Natural killer cell treated with Interleukin-12 subunit alpha and Interleukin-12 subunit beta and Interleukin-15 and Interleukin-18, amount 100 ng/mL, for 72 hours (primary cell): Measurements from ENCODE around the gene ALPK3. TPM values are rescaled to one million over a fixed set of nuclear protein-coding genes. Genes with fewer than 3 reads are reported as not detected.

ENCODE experiments used
- ATAC-seq, 2 donors: fragments of 150-1000 bp; cut with Tn5 transposase in 1 of 2; sonication (Bioruptor Pico), chemical (Tn5 transposase) in 1 of 2; 2 replicates each; pipeline ENCODE4 v1.10.0; 2021
- DNase-seq: peaks from one replicate; pipeline ENCODE4 v3.0.0; 2022; ENCODE audit warnings: low spot score
- H3K27ac Mint-ChIP-seq, 2 donors: 1 replicate in 1 of 2; 2 replicates in 1 of 2; pipeline ENCODE4 v1.8.0; 2022; ENCODE audit warnings: mixed read lengths in 2 of 2, mild to moderate bottlenecking in 1 of 2, moderate library complexity in 1 of 2
- H3K27me3 Mint-ChIP-seq, 2 donors: 1 replicate in 1 of 2; 2 replicates in 1 of 2; pipeline ENCODE4 v1.8.0; 2022; ENCODE audit warnings: mixed read lengths in 2 of 2
- H3K36me3 Mint-ChIP-seq: one replicate; pipeline ENCODE4 v1.8.0; 2022; ENCODE audit warnings: mixed read lengths
- H3K4me1 Mint-ChIP-seq, 2 donors: 1 replicate in 1 of 2; 2 replicates in 1 of 2; pipeline ENCODE4 v1.8.0; 2022; ENCODE audit warnings: low read depth in 2 of 2, mixed read lengths in 2 of 2, mild to moderate bottlenecking in 1 of 2
- H3K4me3 Mint-ChIP-seq: one replicate; pipeline ENCODE4 v1.8.0; 2022; ENCODE audit warnings: mixed read lengths
- H3K9me3 Mint-ChIP-seq: 2 replicates; pipeline ENCODE4 v1.8.0; 2022; ENCODE audit warnings: mixed read lengths
- total RNA-seq, 2 donors: library from RNA; stranded (reverse); gene quantifications; one replicate each; pipeline ENCODE4 v1.2.3, GENCODE V29; 2022

The ALPK3 gene
- total RNA-seq, 2 donors from 2014 or later, result 0.43 to 0.67 TPM

DNA sequence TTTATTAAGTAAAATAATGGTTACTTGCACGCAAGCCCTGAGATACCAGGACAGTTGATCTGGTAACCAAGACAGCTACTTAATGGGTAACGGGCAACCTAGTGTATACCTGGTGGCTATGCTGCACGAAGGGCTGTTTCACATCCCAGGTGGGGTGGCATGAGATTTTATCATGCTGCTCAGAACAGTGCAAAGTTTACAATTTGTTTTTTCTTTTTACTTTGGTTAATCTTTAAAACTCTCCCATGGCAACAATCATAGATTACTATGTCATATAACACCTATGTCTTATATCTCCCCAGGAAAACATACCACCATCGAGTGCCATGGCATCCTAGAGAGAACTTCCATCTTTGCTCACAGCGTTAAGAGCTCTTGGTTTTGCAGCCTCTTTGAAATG, 35.1 kb downstream of the ALPK3 start:
- no peak for DNase-seq
- Mint-ChIP-seq H3K27ac (no peak overlapping the region), H3K4me1 (no peaks in the 10 kb centered on the region), H3K9me3 (peaks cover under 1% of the 10 kb centered on the region), H3K36me3 (peaks cover 2% of the 10 kb centered on the region), H3K4me3 (no peak overlapping the region), H3K27me3 (peaks cover 0 to 2% of the 10 kb centered on the region in 2 donors)
- no peak for ATAC-seq

DNA sequence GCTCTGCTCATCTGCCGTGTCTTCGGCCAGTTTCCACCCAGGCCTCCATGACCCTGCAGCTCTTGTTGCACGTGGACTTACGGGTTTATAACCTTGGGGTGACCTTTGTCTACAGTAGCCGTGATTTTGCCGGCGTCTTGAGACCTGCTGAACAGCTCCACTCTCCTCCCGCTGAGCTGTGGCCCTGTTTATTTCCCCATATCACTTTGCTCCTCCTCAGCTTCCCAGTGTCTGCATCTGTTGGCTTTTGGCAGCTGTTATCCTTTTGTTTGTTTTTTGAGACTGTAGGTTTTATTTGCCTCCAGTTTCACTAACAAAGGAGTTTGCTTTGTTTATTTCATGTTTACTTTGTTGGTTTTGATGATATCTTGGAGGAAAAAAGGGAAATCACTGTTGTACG, 38.0 kb downstream of the ALPK3 start:
- Mint-ChIP-seq H3K27ac (no peak overlapping the region), H3K4me3 (no peak overlapping the region), H3K27me3 (no peaks in the 10 kb centered on the region), H3K4me1 (no peaks in the 10 kb centered on the region), H3K36me3 (no peaks in the 10 kb centered on the region), H3K9me3 (no peaks in the 10 kb centered on the region)
- ATAC-seq (no peak), DNase-seq (no peak)

DNA sequence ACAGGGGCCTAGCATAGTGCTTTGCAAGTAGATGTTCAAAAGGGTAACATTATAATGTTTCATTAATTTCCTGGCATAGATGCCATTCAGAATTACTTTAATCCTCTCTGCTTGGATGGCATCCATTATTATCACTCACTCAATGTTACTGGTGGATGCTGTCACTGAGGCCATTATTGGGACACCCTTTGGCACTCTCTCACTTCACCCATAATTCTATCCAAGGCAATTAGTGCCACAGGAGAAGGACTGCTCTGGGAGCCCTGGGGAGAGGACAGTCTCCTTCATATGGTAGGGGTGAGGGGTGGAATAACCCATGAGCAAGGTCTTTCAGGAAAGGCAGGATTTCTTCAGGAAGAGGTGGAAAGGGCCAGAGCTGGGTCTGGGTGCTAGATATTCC, 38.6 kb downstream of the ALPK3 start:
- H3K4me1 Mint-ChIP-seq, result no peaks in the 10 kb centered on the region
- ATAC-seq, result no peak
- no peak overlapping the region for H3K4me3 Mint-ChIP-seq
- no peaks in the 10 kb centered on the region for H3K36me3 Mint-ChIP-seq
- no peaks in the 10 kb centered on the region for H3K27me3 Mint-ChIP-seq
- H3K9me3 Mint-ChIP-seq, result no peaks in the 10 kb centered on the region
- DNase-seq, result no peak
- H3K27ac Mint-ChIP-seq, result no peak overlapping the region

DNA sequence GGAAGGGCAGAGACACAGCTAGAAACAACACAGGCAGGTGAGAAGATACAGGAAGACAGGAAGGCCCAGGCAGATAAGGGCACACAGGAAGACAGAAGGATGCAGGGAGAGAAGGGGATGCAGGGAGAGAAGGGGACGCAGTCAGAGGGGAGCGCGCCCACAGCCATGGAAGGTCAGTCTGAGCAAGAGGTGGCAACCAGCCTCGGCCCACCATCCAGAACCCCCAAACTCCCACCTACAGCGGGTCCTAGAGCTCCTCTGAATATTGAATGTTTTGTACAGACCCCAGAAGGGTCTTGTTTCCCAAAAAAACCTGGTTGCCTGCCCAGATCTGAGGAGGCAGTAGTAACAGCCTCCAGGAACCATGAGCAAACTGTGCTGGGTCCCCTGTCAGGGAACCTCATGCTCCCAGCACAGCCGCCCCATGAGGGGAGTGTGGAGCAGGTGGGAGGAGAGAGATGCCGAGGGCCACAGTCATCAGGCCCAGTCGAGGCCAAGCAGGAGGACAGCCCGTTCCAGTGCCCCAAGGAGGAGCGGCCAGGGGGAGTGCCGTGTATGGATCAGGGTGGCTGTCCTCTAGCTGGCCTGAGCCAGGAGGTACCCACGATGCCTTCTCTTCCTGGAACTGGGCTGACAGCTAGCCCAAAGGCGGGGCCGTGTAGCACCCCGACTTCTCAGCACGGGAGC, 39.7 kb downstream of the ALPK3 start:
- Mint-ChIP-seq H3K9me3 (no peaks in the 10 kb centered on the region), H3K4me1 (no peaks in the 10 kb centered on the region), H3K36me3 (no peaks in the 10 kb centered on the region), H3K27me3 (no peaks in the 10 kb centered on the region), H3K27ac (no peak overlapping the region), H3K4me3 (no peak overlapping the region)
- ATAC-seq (peak; percentile 22 to 24), DNase-seq (no peak)

- no peak overlapping the region for H3K27ac Mint-ChIP-seq
- no peaks in the 10 kb centered on the region for H3K27me3 Mint-ChIP-seq
- no peak overlapping the region for H3K4me3 Mint-ChIP-seq
- no peaks in the 10 kb centered on the region for H3K36me3 Mint-ChIP-seq
- DNase-seq, result no peak
- no peaks in the 10 kb centered on the region for H3K4me1 Mint-ChIP-seq
- ATAC-seq, result peak; percentile 14 to 41
- no peaks in the 10 kb centered on the region for H3K9me3 Mint-ChIP-seq
Measured at GRCh38 chr15:84857418-84858004, 40.4 kb downstream of the ALPK3 start.

DNA sequence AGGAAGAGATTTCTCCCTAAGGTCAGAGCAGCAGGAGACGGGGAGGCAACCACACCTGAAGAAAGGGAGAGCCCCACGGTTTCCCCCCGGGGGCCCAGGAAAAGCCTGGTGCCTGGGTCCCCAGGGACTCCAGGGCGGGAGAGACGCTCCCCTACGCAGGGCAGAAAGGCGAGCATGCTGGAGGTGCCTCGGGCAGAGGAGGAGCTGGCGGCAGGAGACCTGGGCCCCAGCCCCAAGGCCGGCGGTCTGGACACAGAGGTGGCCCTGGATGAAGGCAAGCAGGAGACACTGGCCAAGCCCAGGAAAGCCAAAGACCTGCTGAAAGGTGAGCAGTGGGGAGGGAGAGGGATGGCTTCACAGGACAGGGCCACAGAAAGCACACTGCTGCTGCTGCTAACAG, 41.1 kb downstream of the ALPK3 start:
- Mint-ChIP-seq H3K36me3 (no peaks in the 10 kb centered on the region), H3K9me3 (no peaks in the 10 kb centered on the region), H3K27ac (no peak overlapping the region), H3K4me1 (no peaks in the 10 kb centered on the region), H3K4me3 (no peak overlapping the region), H3K27me3 (no peaks in the 10 kb centered on the region)
- ATAC-seq, result no peak
- no peak for DNase-seq

DNA sequence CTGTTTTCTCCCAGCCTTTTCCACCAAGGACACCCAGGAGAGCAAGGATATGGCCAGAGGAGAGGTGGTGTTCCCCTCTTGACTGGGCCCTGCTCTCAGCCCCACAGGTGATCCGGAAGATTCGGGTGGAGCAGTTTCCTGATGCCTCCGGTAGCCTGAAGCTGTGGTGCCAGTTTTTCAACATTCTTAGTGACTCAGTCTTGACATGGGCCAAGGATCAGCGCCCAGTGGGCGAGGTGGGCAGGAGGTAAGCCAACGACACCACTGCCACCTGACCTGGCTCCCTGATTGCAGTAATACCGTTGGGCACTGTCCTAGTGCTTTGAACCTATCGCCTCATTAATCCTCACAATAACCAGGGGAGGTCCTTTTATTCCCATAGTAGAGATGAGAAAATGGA, 42.0 kb downstream of the ALPK3 start:
- ATAC-seq (no peak), DNase-seq (no peak)
- Mint-ChIP-seq H3K4me1 (no peaks in the 10 kb centered on the region), H3K36me3 (no peaks in the 10 kb centered on the region), H3K9me3 (no peaks in the 10 kb centered on the region), H3K27ac (no peak overlapping the region), H3K4me3 (no peak overlapping the region), H3K27me3 (no peaks in the 10 kb centered on the region)

DNA sequence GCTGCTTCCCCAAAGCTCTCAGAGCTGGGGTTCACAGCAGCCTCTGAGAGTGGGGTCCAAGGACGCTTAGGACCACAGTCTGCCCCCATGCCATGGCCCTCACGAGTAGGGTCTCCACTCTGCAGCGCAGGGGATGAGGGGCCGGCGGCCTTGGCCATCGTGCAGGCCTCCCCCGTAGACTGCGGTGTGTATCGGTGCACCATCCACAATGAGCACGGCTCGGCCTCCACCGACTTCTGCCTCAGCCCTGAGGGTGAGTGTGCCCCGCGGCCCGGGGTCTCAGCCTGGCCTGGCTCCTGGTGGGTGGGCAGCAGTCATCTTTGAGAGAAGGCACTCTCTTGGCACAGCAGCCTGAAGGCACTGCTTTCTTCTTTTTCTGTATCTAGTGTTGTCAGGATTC, 42.5 kb downstream of the ALPK3 start:
- no peak overlapping the region for H3K4me3 Mint-ChIP-seq
- ATAC-seq (peak; percentile 13 to 15), DNase-seq (no peak)
- H3K27ac Mint-ChIP-seq, result no peak overlapping the region
- H3K27me3 Mint-ChIP-seq, result no peaks in the 10 kb centered on the region
- H3K9me3 Mint-ChIP-seq, result no peaks in the 10 kb centered on the region
- no peaks in the 10 kb centered on the region for H3K36me3 Mint-ChIP-seq
- no peaks in the 10 kb centered on the region for H3K4me1 Mint-ChIP-seq

DNA sequence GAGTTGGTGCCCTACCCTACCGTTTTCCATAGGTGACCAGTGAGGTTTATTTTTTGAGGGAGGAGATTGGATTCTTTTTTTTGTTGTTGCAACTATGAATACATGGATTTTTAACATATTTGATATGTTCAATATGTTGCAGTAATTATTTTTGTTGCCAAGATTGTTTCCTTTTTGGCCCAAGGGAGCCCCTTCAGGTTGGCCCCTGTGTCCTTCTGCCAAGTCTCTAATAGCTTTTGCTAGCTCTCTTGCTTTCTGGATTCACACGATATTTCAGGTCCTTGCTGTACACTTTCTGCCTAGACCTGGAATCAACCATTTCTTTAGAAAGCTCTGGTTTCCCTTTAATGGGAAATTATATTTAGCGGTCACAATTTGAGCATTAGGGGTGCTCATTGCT, 44.6 kb downstream of the ALPK3 start:
- no peak for DNase-seq
- no peaks in the 10 kb centered on the region for H3K9me3 Mint-ChIP-seq
- no peak for ATAC-seq
- no peaks in the 10 kb centered on the region for H3K36me3 Mint-ChIP-seq
- no peak overlapping the region for H3K4me3 Mint-ChIP-seq
- no peaks in the 10 kb centered on the region for H3K27me3 Mint-ChIP-seq
- H3K4me1 Mint-ChIP-seq, result no peaks in the 10 kb centered on the region
- no peak overlapping the region for H3K27ac Mint-ChIP-seq

DNA sequence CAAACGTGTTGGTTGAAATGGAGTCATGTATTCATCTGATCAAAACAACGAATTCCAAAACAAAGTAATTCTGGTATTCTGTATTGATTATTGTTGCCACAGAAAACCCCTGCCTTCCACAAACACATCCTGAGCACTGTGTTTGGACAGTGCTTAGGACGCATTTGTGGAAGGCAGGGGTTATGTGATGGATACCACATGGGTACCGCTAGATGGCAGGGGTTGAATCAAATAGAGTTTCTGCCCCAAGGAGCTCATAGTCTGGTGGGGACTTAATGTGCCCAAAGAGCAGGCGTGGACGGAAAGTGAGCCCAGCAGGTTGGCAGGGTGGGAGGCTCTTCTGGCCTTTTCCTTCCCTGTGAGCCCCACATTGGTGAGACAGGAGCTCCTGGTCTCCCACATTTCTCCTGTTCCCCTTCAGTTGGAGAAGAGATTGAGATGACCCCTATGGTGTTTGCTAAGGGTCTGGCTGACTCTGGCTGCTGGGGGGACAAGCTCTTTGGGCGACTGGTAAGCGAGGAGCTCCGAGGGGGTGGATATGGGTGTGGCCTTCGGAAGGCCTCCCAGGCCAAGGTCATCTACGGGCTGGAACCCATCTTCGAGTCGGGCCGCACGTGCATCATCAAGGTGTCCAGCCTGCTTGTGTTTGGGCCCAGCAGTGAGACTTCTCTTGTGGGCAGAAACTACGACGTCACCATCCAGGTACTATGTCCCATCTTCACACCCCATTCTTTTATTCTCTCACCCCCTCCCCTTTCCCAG, 45.2 kb downstream of the ALPK3 start:
- no peak for DNase-seq
- Mint-ChIP-seq H3K36me3 (no peaks in the 10 kb centered on the region), H3K27ac (no peak overlapping the region), H3K27me3 (no peaks in the 10 kb centered on the region), H3K4me3 (no peak overlapping the region), H3K4me1 (no peaks in the 10 kb centered on the region), H3K9me3 (no peaks in the 10 kb centered on the region)
- no peak for ATAC-seq

DNA sequence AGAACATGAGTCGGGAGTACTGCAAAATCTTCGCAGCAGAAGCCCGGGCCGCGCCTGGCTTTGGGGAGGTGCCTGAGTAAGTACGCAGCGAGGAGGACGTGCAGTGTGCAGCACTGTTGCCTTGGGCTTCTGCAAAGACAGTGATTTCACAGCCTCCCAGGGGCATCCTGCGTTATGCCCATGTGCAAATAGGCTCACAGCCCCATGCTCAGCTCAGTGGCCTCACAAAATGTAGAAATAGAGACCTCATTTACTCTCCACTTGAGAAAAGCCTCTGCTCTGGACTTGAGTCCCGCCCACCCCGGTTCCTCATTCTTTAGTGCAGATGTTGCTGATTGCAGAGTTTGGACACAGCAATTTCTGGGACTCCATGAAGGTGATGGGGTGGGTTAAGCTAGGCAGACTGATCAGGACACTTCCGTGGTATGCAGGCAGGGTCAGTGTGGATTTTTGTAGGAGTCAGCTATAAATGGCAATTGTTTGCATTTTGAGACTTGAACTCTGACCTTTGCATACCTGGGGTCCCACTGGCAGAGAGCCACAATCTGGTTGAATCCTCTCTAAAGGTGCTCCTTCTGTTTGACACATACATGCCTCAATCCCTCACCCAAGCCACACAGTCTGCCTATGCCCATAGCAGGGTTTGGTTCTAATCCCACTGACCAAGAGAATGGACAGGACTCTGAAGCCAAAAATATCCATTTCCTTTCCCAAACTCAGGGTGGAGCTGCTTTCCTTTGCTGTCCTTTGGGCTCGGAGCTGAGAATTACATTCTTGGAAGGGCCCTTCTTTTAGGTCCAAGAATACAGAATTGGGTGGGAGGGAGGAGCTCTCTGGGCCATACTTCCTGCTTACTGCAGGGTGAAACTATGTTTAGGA, 46.6 kb downstream of the ALPK3 start:
- ATAC-seq (no peak), DNase-seq (no peak)
- Mint-ChIP-seq H3K27me3 (no peaks in the 10 kb centered on the region), H3K9me3 (no peaks in the 10 kb centered on the region), H3K4me1 (no peaks in the 10 kb centered on the region), H3K27ac (no peak overlapping the region), H3K4me3 (no peak overlapping the region), H3K36me3 (no peaks in the 10 kb centered on the region)

- H3K4me1 Mint-ChIP-seq, result no peaks in the 10 kb centered on the region
- DNase-seq (no peak), ATAC-seq (no peak)
- H3K36me3 Mint-ChIP-seq, result no peaks in the 10 kb centered on the region
- no peaks in the 10 kb centered on the region for H3K9me3 Mint-ChIP-seq
- no peak overlapping the region for H3K27ac Mint-ChIP-seq
- H3K27me3 Mint-ChIP-seq, result no peaks in the 10 kb centered on the region
- no peak overlapping the region for H3K4me3 Mint-ChIP-seq
Measured at GRCh38 chr15:84864444-84864795, 47.3 kb downstream of the ALPK3 start.

GRCh38 chr15:84865074-84865569, 48.0 kb downstream of the ALPK3 start:
- no peaks in the 10 kb centered on the region for H3K4me1 Mint-ChIP-seq
- DNase-seq (no peak), ATAC-seq (no peak)

More at GRCh38 chr15:84865074-84865569, 48.0 kb downstream of the ALPK3 start:
- no peaks in the 10 kb centered on the region for H3K27me3 Mint-ChIP-seq
- H3K27ac Mint-ChIP-seq, result no peak overlapping the region
- no peaks in the 10 kb centered on the region for H3K36me3 Mint-ChIP-seq
- H3K4me3 Mint-ChIP-seq, result no peak overlapping the region
- no peaks in the 10 kb centered on the region for H3K9me3 Mint-ChIP-seq
